Neural cell (in vitro differentiated cells): ENCODE data around the gene REPS1. TPM values are rescaled to one million over a fixed set of nuclear protein-coding genes. Genes with fewer than 3 reads are reported as not detected.

Source experiments
- H2AFZ ChIP-seq: fragments of 200-600, 300-800 bp; sonication (generic), shearing (Covaris generic); 2 replicates; pipeline ENCODE4 v1.6.0; 2014; ENCODE audit warnings: low read depth, mild to moderate bottlenecking, antibody characterized with exemption, low read length, moderate library complexity
- H3F3A ChIP-seq: fragments of 200-600 bp; shearing (Covaris generic); 2 replicates; pipeline ENCODE4 v1.6.1; 2016; ENCODE audit warnings: mild to moderate bottlenecking, moderate library complexity, mixed read lengths, antibody characterized with exemption, low read length; ENCODE audit not compliant: insufficient read depth, poor library complexity, severe bottlenecking
- H3K27ac ChIP-seq: fragments of 200-600, 300-800 bp; sonication (generic), shearing (Covaris generic); 2 replicates; pipeline ENCODE4 v1.5.1; 2014; ENCODE audit warnings: mild to moderate bottlenecking, low read length, moderate library complexity
- H3K27me3 ChIP-seq: fragments of 300-800, 200-600 bp; sonication (generic), shearing (Covaris generic); 2 replicates; pipeline ENCODE4 v1.6.0; 2014; ENCODE audit warnings: mild to moderate bottlenecking, low read depth, low read length, moderate library complexity; ENCODE audit not compliant: insufficient read depth
- H3K36me3 ChIP-seq: fragments of 300-800, 200-600 bp; sonication (generic), shearing (Covaris generic); 2 replicates; pipeline ENCODE4 v1.5.1; 2014; ENCODE audit warnings: mild to moderate bottlenecking, antibody characterized with exemption, low read length, moderate library complexity; ENCODE audit not compliant: insufficient read depth
- H3K4me2 ChIP-seq: fragments of 300-800, 200-600 bp; sonication (generic), shearing (Covaris generic); 2 replicates; pipeline ENCODE4 v1.6.0; 2014; ENCODE audit warnings: mild to moderate bottlenecking, low read length
- H3K4me3 ChIP-seq: fragments of 300-800, 200-600 bp; sonication (generic), shearing (Covaris generic); 2 replicates; pipeline ENCODE4 v1.5.1; 2014; ENCODE audit warnings: mild to moderate bottlenecking, low read length, moderate library complexity
- H3K79me2 ChIP-seq: fragments of 200-600 bp; shearing (Covaris generic); replicated peaks from 2 replicates; pipeline ENCODE4 v1.6.0; 2014; ENCODE audit warnings: mild to moderate bottlenecking, low read length, moderate library complexity; ENCODE audit not compliant: insufficient read depth
- H3K9ac ChIP-seq: fragments of 300-800, 200-600 bp; sonication (generic), shearing (Covaris generic); 2 replicates; pipeline ENCODE4 v1.6.1; 2016; ENCODE audit warnings: mild to moderate bottlenecking, low read length, mixed read lengths
- H3K9me2 ChIP-seq: fragments of 200-600 bp; shearing (Covaris generic); 2 replicates; pipeline ENCODE4 v1.6.1; 2016; ENCODE audit warnings: mild to moderate bottlenecking, low read length, mixed read lengths; ENCODE audit not compliant: insufficient read depth
- H3K9me3 ChIP-seq: fragments of 200-600, 300-800 bp; sonication (generic), shearing (Covaris generic); 2 replicates; pipeline ENCODE4 v1.6.1; 2016; ENCODE audit warnings: mild to moderate bottlenecking, mixed run types, low read length, moderate library complexity, mixed read lengths
- H4K20me1 ChIP-seq: fragments of 200-600 bp; shearing (Covaris generic); 2 replicates; pipeline ENCODE4 v1.6.1; 2016; ENCODE audit warnings: mild to moderate bottlenecking, mixed run types; ENCODE audit not compliant: insufficient read depth
- CTCF ChIP-seq: fragments of 450-650 bp; IDR thresholded peaks from 2 replicates; pipeline ENCODE4 v1.5.1; 2014; ENCODE audit warnings: antibody characterized with exemption, mild to moderate bottlenecking, moderate library complexity; ENCODE audit not compliant: poor library complexity, severe bottlenecking
- EP300 ChIP-seq: fragments of 450-650 bp; conservative IDR thresholded peaks from 2 replicates; pipeline ENCODE4 v1.6.1; 2014; ENCODE audit warnings: antibody characterized with exemption, mild to moderate bottlenecking, moderate library complexity; ENCODE audit not compliant: poor library complexity, severe bottlenecking
- EZH2 ChIP-seq: fragments of 200-600, 300-800 bp; shearing (Covaris generic), sonication (generic); IDR thresholded peaks from 2 replicates; pipeline ENCODE4 v1.6.1; 2014; ENCODE audit warnings: antibody characterized with exemption, low read length, borderline replicate concordance, mild to moderate bottlenecking; ENCODE audit not compliant: insufficient read depth, poor library complexity, severe bottlenecking
- MXI1 ChIP-seq: fragments of 450-650 bp; conservative IDR thresholded peaks from 2 replicates; pipeline ENCODE4 v1.6.1; 2014; ENCODE audit warnings: antibody characterized with exemption, mild to moderate bottlenecking; ENCODE audit not compliant: poor library complexity, severe bottlenecking
- POLR2AphosphoS5 ChIP-seq: IDR thresholded peaks from 2 replicates; pipeline ENCODE4 v1.6.1; 2012
- RAD21 ChIP-seq: fragments of 450-650 bp; conservative IDR thresholded peaks from 2 replicates; pipeline ENCODE4 v1.6.1; 2014; ENCODE audit warnings: antibody characterized with exemption, mild to moderate bottlenecking, moderate library complexity
- REST ChIP-seq: IDR thresholded peaks from 2 replicates; pipeline ENCODE4 v1.6.1; 2012; ENCODE audit warnings: borderline replicate concordance
- SMC3 ChIP-seq: fragments of 450-650 bp; conservative IDR thresholded peaks from 2 replicates; pipeline ENCODE4 v1.6.1; 2014; ENCODE audit warnings: antibody characterized with exemption, mild to moderate bottlenecking, moderate library complexity; ENCODE audit not compliant: poor library complexity
- TAF1 ChIP-seq: IDR thresholded peaks from 2 replicates; pipeline ENCODE4 v1.6.1; 2012; ENCODE audit warnings: low read depth
- polyA plus RNA-seq: library from polyadenylated mRNA; depleted of rRNA; stranded (reverse); fragments of >200 nt; gene quantifications from 2 replicates; pipeline ENCODE4 v1.2.3, GENCODE V29; 2014

REPS1 gene
- polyA plus RNA-seq, 1 donor from 2014 or later: 64.9 TPM

GRCh38 chr6:138977646-138978167 lies 10.3 kb downstream of the REPS1 start:
- TF ChIP-seq TAF1 (no peak), EP300 (no peak), POLR2AphosphoS5 (no peak), SMC3 (no peak), RAD21 (no peak), MXI1 (no peak), EZH2 (no peak), CTCF (no peak)
- no peaks in the 10 kb centered on the region for H3K9me2 ChIP-seq
- peaks cover 86% of the 10 kb centered on the region for H3K79me2 ChIP-seq
- no peak overlapping the region for H3K4me2 ChIP-seq
- no peak overlapping the region for H2AFZ ChIP-seq
- H3F3A ChIP-seq: no peaks in the 10 kb centered on the region
- H3K27me3 ChIP-seq: no peaks in the 10 kb centered on the region
- no peak overlapping the region for H3K9ac ChIP-seq
- no peak overlapping the region for H3K27ac ChIP-seq
- no peaks in the 10 kb centered on the region for H3K36me3 ChIP-seq
- H4K20me1 ChIP-seq: no peaks in the 10 kb centered on the region
- H3K9me3 ChIP-seq: no peaks in the 10 kb centered on the region
- H3K4me3 ChIP-seq: no peak overlapping the region

GRCh38 chr6:138977242-138977641 lies 10.8 kb downstream of the REPS1 start:
- H3K4me3 ChIP-seq: no peak overlapping the region
- no peaks in the 10 kb centered on the region for H3K9me3 ChIP-seq
- no peaks in the 10 kb centered on the region for H3K27me3 ChIP-seq
- no peaks in the 10 kb centered on the region for H3F3A ChIP-seq
- H3K4me2 ChIP-seq: no peak overlapping the region
- peaks cover 84% of the 10 kb centered on the region for H3K79me2 ChIP-seq
- TF ChIP-seq MXI1 (no peak), SMC3 (no peak), RAD21 (no peak), TAF1 (no peak), REST (no peak), POLR2AphosphoS5 (no peak), EP300 (no peak), CTCF (no peak), EZH2 (no peak)
- H2AFZ ChIP-seq: no peak overlapping the region
- no peak overlapping the region for H3K27ac ChIP-seq
- H3K9me2 ChIP-seq: no peaks in the 10 kb centered on the region
- H3K36me3 ChIP-seq: no peaks in the 10 kb centered on the region
- no peak overlapping the region for H3K9ac ChIP-seq
- no peaks in the 10 kb centered on the region for H4K20me1 ChIP-seq
